H9 (cell line): ENCODE data around the gene RRP9. TPM values are rescaled to one million over a fixed set of nuclear protein-coding genes. Genes with fewer than 3 reads are reported as not detected.

ENCODE experiments used
- DNase-seq: peaks from one replicate; pipeline ENCODE4 v3.0.0-alpha.2; 2017
- H2AFZ ChIP-seq: one replicate; pipeline ENCODE4 v1.6.1; 2013; ENCODE audit warnings: mild to moderate bottlenecking, low read length, control low read depth, moderate library complexity
- H2AK5ac ChIP-seq: 2 replicates; pipeline ENCODE4 v1.6.1; 2013; ENCODE audit warnings: low read length, control low read depth, mixed read lengths; ENCODE audit not compliant: insufficient read length
- H2BK120ac ChIP-seq: one replicate; pipeline ENCODE4 v1.6.1; 2013; ENCODE audit warnings: low read depth, mild to moderate bottlenecking, low read length, control low read depth, inconsistent platforms; ENCODE audit not compliant: poor library complexity, severe bottlenecking
- H2BK12ac ChIP-seq: 2 replicates; pipeline ENCODE4 v1.6.1; 2013; ENCODE audit warnings: low read length, control low read depth, mixed read lengths, low read depth; ENCODE audit not compliant: insufficient read length
- H2BK15ac ChIP-seq: 2 replicates; pipeline ENCODE4 v1.6.1; 2013; ENCODE audit warnings: low read depth, low read length, control low read depth
- H2BK20ac ChIP-seq: one replicate; pipeline ENCODE4 v1.6.1; 2013; ENCODE audit warnings: low read depth, mild to moderate bottlenecking, low read length, control low read depth, inconsistent platforms; ENCODE audit not compliant: poor library complexity, severe bottlenecking
- H2BK5ac ChIP-seq: 2 replicates; pipeline ENCODE4 v1.6.1; 2013; ENCODE audit warnings: low read length, control low read depth, mixed read lengths; ENCODE audit not compliant: insufficient read length
- H3K14ac ChIP-seq: 2 replicates; pipeline ENCODE4 v1.6.1; 2013; ENCODE audit warnings: low read length, control low read depth; ENCODE audit not compliant: insufficient read depth
- H3K18ac ChIP-seq: 2 replicates; pipeline ENCODE4 v1.6.1; 2013; ENCODE audit warnings: low read depth, mild to moderate bottlenecking, mixed read lengths, low read length, control low read depth; ENCODE audit not compliant: insufficient read length
- H3K23ac ChIP-seq: 2 replicates; pipeline ENCODE4 v1.6.1; 2013; ENCODE audit warnings: low read length, control low read depth, mixed read lengths, low read depth; ENCODE audit not compliant: insufficient read length
- H3K23me2 ChIP-seq: 2 replicates; pipeline ENCODE4 v1.6.1; 2013; ENCODE audit warnings: low read depth, mild to moderate bottlenecking, mixed read lengths, low read length, control low read depth; ENCODE audit not compliant: insufficient read length, poor library complexity, severe bottlenecking
- H3K27ac ChIP-seq: 2 replicates; pipeline ENCODE4 v1.5.1; 2013; ENCODE audit warnings: low read length, control low read depth, mixed read lengths, low read depth; ENCODE audit not compliant: insufficient read length
- H3K27me3 ChIP-seq: 2 replicates; pipeline ENCODE4 v1.6.1; 2013; ENCODE audit warnings: low read length, control low read depth, inconsistent platforms; ENCODE audit not compliant: insufficient read depth
- H3K4ac ChIP-seq: 2 replicates; pipeline ENCODE4 v1.6.1; 2013; ENCODE audit warnings: low read depth, mild to moderate bottlenecking, control low read depth, inconsistent platforms, low read length, moderate library complexity
- H3K4me1 ChIP-seq: 2 replicates; pipeline ENCODE4 v1.6.1; 2013; ENCODE audit warnings: low read length, control low read depth, inconsistent platforms; ENCODE audit not compliant: insufficient read depth
- H3K4me2 ChIP-seq: 2 replicates; pipeline ENCODE4 v1.6.1; 2013; ENCODE audit warnings: low read length, control low read depth, mixed read lengths; ENCODE audit not compliant: insufficient read length, insufficient read depth
- H3K56ac ChIP-seq: 2 replicates; pipeline ENCODE4 v1.6.1; 2013; ENCODE audit warnings: low read depth, mild to moderate bottlenecking, mixed read lengths, low read length, control low read depth; ENCODE audit not compliant: insufficient read length
- H3K79me1 ChIP-seq: 2 replicates; pipeline ENCODE4 v1.6.1; 2013; ENCODE audit warnings: low read depth, mild to moderate bottlenecking, moderate library complexity, low read length, control low read depth, inconsistent platforms; ENCODE audit not compliant: insufficient read depth, poor library complexity, severe bottlenecking
- H3K79me2 ChIP-seq: 2 replicates; pipeline ENCODE4 v1.6.1; 2013; ENCODE audit warnings: low read length, control low read depth, inconsistent platforms; ENCODE audit not compliant: insufficient read depth
- H3K9ac ChIP-seq: 2 replicates; pipeline ENCODE4 v1.6.1; 2013; ENCODE audit warnings: low read length, control low read depth, mixed read lengths; ENCODE audit not compliant: insufficient read length; ENCODE audit errors: extremely low read depth
- H3K9me3 ChIP-seq: one replicate; pipeline ENCODE4 v1.6.1; 2013; ENCODE audit warnings: low read depth, low read length, inconsistent platforms; ENCODE audit not compliant: control insufficient read depth
- H3T11ph ChIP-seq: one replicate; pipeline ENCODE4 v1.6.1; 2013; ENCODE audit warnings: mild to moderate bottlenecking, low read length, control low read depth, inconsistent platforms
- H4K20me1 ChIP-seq: one replicate; pipeline ENCODE4 v1.6.1; 2013; ENCODE audit not compliant: control insufficient read depth, insufficient read length, insufficient read depth
- H4K5ac ChIP-seq: 2 replicates; pipeline ENCODE4 v1.6.1; 2013; ENCODE audit warnings: low read depth, mild to moderate bottlenecking, mixed read lengths, low read length, control low read depth; ENCODE audit not compliant: insufficient read length
- H4K8ac ChIP-seq: replicated peaks from 2 replicates; pipeline ENCODE4 v1.6.1; 2013; ENCODE audit warnings: low read length, control low read depth, mixed read lengths, low read depth; ENCODE audit not compliant: insufficient read length
- H4K91ac ChIP-seq: 2 replicates; pipeline ENCODE4 v1.6.1; 2013; ENCODE audit warnings: low read depth, mild to moderate bottlenecking, moderate library complexity, mixed read lengths, low read length, control low read depth; ENCODE audit not compliant: insufficient read length
- H3K27ac Mint-ChIP-seq, 3 experiments: 2 replicates in 2 of 3; 3 replicates in 1 of 3; pipeline ENCODE4 v1.8.0; 2020 to 2021; ENCODE audit warnings: mixed read lengths in 3 of 3, mild to moderate bottlenecking in 1 of 3, moderate library complexity in 1 of 3
- H3K27me3 Mint-ChIP-seq: 2 replicates; pipeline ENCODE4 v1.8.0; 2021; ENCODE audit warnings: low read depth, mild to moderate bottlenecking, moderate library complexity, mixed read lengths
- H3K36me3 Mint-ChIP-seq, 3 experiments: 2 replicates in 2 of 3; 3 replicates in 1 of 3; pipeline ENCODE4 v1.8.0; 2020 to 2021; ENCODE audit warnings: low read depth in 3 of 3, mixed read lengths in 3 of 3; ENCODE audit not compliant: insufficient read depth in 1 of 3
- H3K4me1 Mint-ChIP-seq, 2 experiments: 2 replicates each; pipeline ENCODE4 v1.8.0; 2020; ENCODE audit warnings: mixed read lengths in 2 of 2
- H3K4me3 Mint-ChIP-seq, 2 experiments: 2 replicates in 1 of 2; 3 replicates in 1 of 2; pipeline ENCODE4 v1.8.0; 2020 to 2021; ENCODE audit warnings: mild to moderate bottlenecking in 2 of 2, mixed read lengths in 2 of 2, moderate library complexity in 1 of 2
- H3K9me3 Mint-ChIP-seq, 2 experiments: 2 replicates in 1 of 2; 3 replicates in 1 of 2; pipeline ENCODE4 v1.8.0; 2020; ENCODE audit warnings: mild to moderate bottlenecking in 2 of 2, mixed read lengths in 2 of 2, moderate library complexity in 1 of 2
- WGBS: extraction: QIAGEN DNeasy Blood & Tissue Kit; methylation state at CpG from one replicate; pipeline ENCODE4 v1.1.7; 2013; ENCODE audit warnings: missing lambda C conversion rate, low lambda C conversion rate, mixed read lengths; ENCODE audit not compliant: insufficient read length; ENCODE audit errors: extremely low coverage; 5-methylcytosine and 5-hydroxymethylcytosine counted together
- total RNA-seq: library from RNA; stranded (reverse); gene quantifications from 2 replicates; pipeline ENCODE4 v1.2.1, GENCODE V29; 2021
- TF ChIP-seq, protein P1 (sequence below): fragments of 200-600 bp; sonication (generic); conservative IDR thresholded peaks from 3 replicates; pipeline ENCODE4 v1.8.0; 2021; ENCODE audit warnings: antibody characterized with exemption, mild to moderate bottlenecking

RRP9 gene
- total RNA-seq, 1 experiment from 2014 or later: 64.0 TPM

DNA sequence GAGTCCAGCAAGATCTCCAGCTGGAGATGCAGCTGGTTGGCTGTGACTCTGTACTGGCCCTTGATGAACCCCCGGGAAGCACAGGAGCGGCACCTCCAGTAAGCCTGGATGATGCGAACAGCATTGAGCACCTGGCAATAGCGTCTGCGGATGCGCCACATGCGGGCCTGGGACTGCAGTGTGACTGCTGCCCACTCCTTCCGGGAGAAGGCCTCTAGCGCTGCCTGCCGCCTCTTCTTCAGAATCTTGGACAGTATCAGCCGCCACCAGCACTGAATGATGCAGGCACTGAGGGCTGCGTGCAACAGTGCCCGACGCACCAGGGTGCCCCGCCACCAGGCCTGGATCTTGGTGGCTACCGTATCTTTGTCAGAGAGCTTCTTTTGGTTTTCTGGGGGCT is 46.8 kb downstream of the RRP9 start:
- Mint-ChIP-seq H3K4me1 (peaks cover 32 to 35% of the 10 kb centered on the region in 2 experiments), H3K27ac (no peak overlapping the region), H3K36me3 (no peaks in the 10 kb centered on the region), H3K27me3 (peaks cover 11% of the 10 kb centered on the region), H3K4me3 (no peak overlapping the region), H3K9me3 (peaks cover 0 to 3% of the 10 kb centered on the region in 2 experiments; a peak in 2 of 5 replicates)
- Histone ChIP-seq H4K5ac (no peak overlapping the region), H3T11ph (no peak overlapping the region), H4K91ac (no peak overlapping the region), H3K4ac (no peak overlapping the region), H2BK20ac (no peak overlapping the region), H3K23me2 (no peaks in the 10 kb centered on the region), H3K79me1 (no peaks in the 10 kb centered on the region), H2BK5ac (no peak overlapping the region), H3K18ac (no peak overlapping the region), H3K23ac (no peak overlapping the region), H3K27ac (no peak overlapping the region), H3K56ac (no peak overlapping the region), H4K20me1 (no peaks in the 10 kb centered on the region), H4K8ac (no peak overlapping the region), H2BK120ac (no peak overlapping the region), H3K79me2 (no peaks in the 10 kb centered on the region), H2BK12ac (no peak overlapping the region), H3K27me3 (no peaks in the 10 kb centered on the region), H3K14ac (no peak overlapping the region), H3K9ac (no peak overlapping the region), H2AFZ (no peak overlapping the region), H3K4me2 (no peak overlapping the region), H3K9me3 (no peaks in the 10 kb centered on the region), H2BK15ac (no peak overlapping the region), H2AK5ac (no peak overlapping the region), H3K4me1 (no peaks in the 10 kb centered on the region)
- TF ChIP-seq, protein P1, sequence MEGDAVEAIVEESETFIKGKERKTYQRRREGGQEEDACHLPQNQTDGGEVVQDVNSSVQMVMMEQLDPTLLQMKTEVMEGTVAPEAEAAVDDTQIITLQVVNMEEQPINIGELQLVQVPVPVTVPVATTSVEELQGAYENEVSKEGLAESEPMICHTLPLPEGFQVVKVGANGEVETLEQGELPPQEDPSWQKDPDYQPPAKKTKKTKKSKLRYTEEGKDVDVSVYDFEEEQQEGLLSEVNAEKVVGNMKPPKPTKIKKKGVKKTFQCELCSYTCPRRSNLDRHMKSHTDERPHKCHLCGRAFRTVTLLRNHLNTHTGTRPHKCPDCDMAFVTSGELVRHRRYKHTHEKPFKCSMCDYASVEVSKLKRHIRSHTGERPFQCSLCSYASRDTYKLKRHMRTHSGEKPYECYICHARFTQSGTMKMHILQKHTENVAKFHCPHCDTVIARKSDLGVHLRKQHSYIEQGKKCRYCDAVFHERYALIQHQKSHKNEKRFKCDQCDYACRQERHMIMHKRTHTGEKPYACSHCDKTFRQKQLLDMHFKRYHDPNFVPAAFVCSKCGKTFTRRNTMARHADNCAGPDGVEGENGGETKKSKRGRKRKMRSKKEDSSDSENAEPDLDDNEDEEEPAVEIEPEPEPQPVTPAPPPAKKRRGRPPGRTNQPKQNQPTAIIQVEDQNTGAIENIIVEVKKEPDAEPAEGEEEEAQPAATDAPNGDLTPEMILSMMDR: no peak
- no peak for DNase-seq
- WGBS: no CpG with 5 or more reads among the region's 16 CpGs
